HG02571 (cell line): ENCODE data around the gene SLC7A14.

ENCODE experiments used
- ATAC-seq: cut with Tn5 transposase; IDR thresholded peaks from one replicate; pipeline ENCODE4 v1.9.1; 2021; ENCODE audit warnings: mild to moderate bottlenecking, moderate library complexity; ENCODE audit not compliant: unreplicated experiment

The SLC7A14 gene

GRCh38 chr3:170475092-170475685, 110.7 kb downstream of the SLC7A14 start:
- ATAC-seq = no peak

GRCh38 chr3:170473358-170473757, 112.5 kb downstream of the SLC7A14 start:
- ATAC-seq = no peak

GRCh38 chr3:170471149-170471548, 114.7 kb downstream of the SLC7A14 start:
- ATAC-seq = no peak

- no peak for ATAC-seq
Measured at GRCh38 chr3:170470063-170471016, 115.5 kb downstream of the SLC7A14 start.

- ATAC-seq = no peak
Measured at GRCh38 chr3:170469151-170470062, 116.5 kb downstream of the SLC7A14 start.

GRCh38 chr3:170467571-170468147, 118.2 kb downstream of the SLC7A14 start:
- ATAC-seq = no peak

- ATAC-seq = no peak
Measured at GRCh38 chr3:170467007-170467406, 118.9 kb downstream of the SLC7A14 start.

- ATAC-seq = no peak
Measured at GRCh38 chr3:170465955-170466354, 119.9 kb downstream of the SLC7A14 start.

GRCh38 chr3:170463011-170463410, 122.9 kb downstream of the SLC7A14 start:
- ATAC-seq = no peak

- no peak for ATAC-seq
Measured at GRCh38 chr3:170458285-170458684, 127.6 kb downstream of the SLC7A14 start.

- ATAC-seq = no peak
Measured at GRCh38 chr3:170454509-170454908, 131.4 kb downstream of the SLC7A14 start.

GRCh38 chr3:170450039-170450438, 135.8 kb downstream of the SLC7A14 start:
- no peak for ATAC-seq

- ATAC-seq = no peak
Measured at GRCh38 chr3:170448584-170448983, 137.3 kb downstream of the SLC7A14 start.

GRCh38 chr3:170443457-170443856, 142.4 kb downstream of the SLC7A14 start:
- ATAC-seq = no peak

- no peak for ATAC-seq
Measured at GRCh38 chr3:170442947-170443346, 142.9 kb downstream of the SLC7A14 start.

GRCh38 chr3:170441412-170441811, 144.5 kb downstream of the SLC7A14 start:
- no peak for ATAC-seq

- no peak for ATAC-seq
Measured at GRCh38 chr3:170440344-170440743, 145.5 kb downstream of the SLC7A14 start.

- ATAC-seq = no peak
Measured at GRCh38 chr3:170438836-170439235, 147.0 kb downstream of the SLC7A14 start.

- ATAC-seq = no peak
Measured at GRCh38 chr3:170437696-170438407, 148.0 kb downstream of the SLC7A14 start.

- no peak for ATAC-seq
Measured at GRCh38 chr3:170437176-170437575, 148.7 kb downstream of the SLC7A14 start.
